Body of pancreas (tissue), 4 donors: ENCODE results near the gene ARL2BP.

ENCODE experiments used
- CTCF ChIP-seq, 7 experiments: fragments of 450-650 bp in 4 of 7; fragments of 200-600 bp in 3 of 7; sonication (generic) in 3 of 7; IDR thresholded peaks; one replicate each; pipeline ENCODE4 v1.5.1; 2016 to 2019; ENCODE audit warnings: antibody characterized with exemption in 7 of 7
- POLR2A ChIP-seq, 3 donors: fragments of 450-650 bp; IDR thresholded peaks; one replicate each; pipeline ENCODE4 v1.6.1; 2016; ENCODE audit warnings: antibody characterized with exemption in 3 of 3, mild to moderate bottlenecking in 2 of 3

- TF ChIP-seq CTCF (IDR thresholded peaks at IDR 0.05), result no peak
- TF ChIP-seq POLR2A (IDR thresholded peaks at IDR 0.05), result no peak
Observed at GRCh38 chr16:57289391-57290257, 44.6 kb downstream of the ARL2BP start.
